SU-DHL-6 (cell line): ENCODE results near the gene VWCE.
"Not testable (repeated sequence)": the region's sequence is repeated elsewhere in the genome, so short reads cannot be mapped to it uniquely, and the experiment has no call there.

Experiments
- H2AFZ ChIP-seq: fragments of 200-600 bp; sonication (generic); 2 replicates; pipeline ENCODE4 v1.6.1; 2014; ENCODE audit warnings: low read depth, mild to moderate bottlenecking, moderate library complexity, mixed read lengths, antibody characterized with exemption, low read length; ENCODE audit not compliant: severe bottlenecking
- H3F3A ChIP-seq: fragments of 200-600 bp; shearing (Covaris generic); 2 replicates; pipeline ENCODE4 v1.6.0; 2016; ENCODE audit warnings: antibody characterized with exemption, mild to moderate bottlenecking; ENCODE audit not compliant: insufficient read depth
- H3K27ac ChIP-seq: fragments of 200-600 bp; sonication (generic); 2 replicates; pipeline ENCODE4 v1.5.1; 2016; ENCODE audit warnings: low read depth, mild to moderate bottlenecking, low read length, moderate library complexity, mixed read lengths
- H3K27me3 ChIP-seq: fragments of 200-600 bp; sonication (generic), shearing (Covaris generic); 2 replicates; pipeline ENCODE4 v1.6.0; 2014; ENCODE audit warnings: mild to moderate bottlenecking, low read length
- H3K36me3 ChIP-seq: fragments of 200-600 bp; sonication (generic); 2 replicates; pipeline ENCODE4 v1.6.1; 2014; ENCODE audit warnings: mild to moderate bottlenecking, low read length, mixed read lengths
- H3K4me2 ChIP-seq: fragments of 300-600, 200-600 bp; shearing (Covaris generic), sonication (generic); 2 replicates; pipeline ENCODE4 v1.6.0; 2014; ENCODE audit warnings: low read length, low read depth, mild to moderate bottlenecking; ENCODE audit not compliant: poor library complexity, severe bottlenecking
- H3K4me3 ChIP-seq: fragments of 200-600 bp; sonication (generic); 2 replicates; pipeline ENCODE4 v1.5.1; 2014; ENCODE audit warnings: antibody characterized with exemption, low read length, mild to moderate bottlenecking, mixed read lengths; ENCODE audit not compliant: insufficient read depth, poor library complexity, severe bottlenecking
- H3K79me2 ChIP-seq: fragments of 200-600 bp; sonication (generic); 2 replicates; pipeline ENCODE4 v1.6.1; 2014; ENCODE audit warnings: mild to moderate bottlenecking, low read length, moderate library complexity; ENCODE audit not compliant: insufficient read depth
- H3K9ac ChIP-seq: fragments of 200-600 bp; sonication (generic); 2 replicates; pipeline ENCODE4 v1.7.0; 2014; ENCODE audit warnings: mild to moderate bottlenecking, low read length
- H3K9me2 ChIP-seq: fragments of 200-600 bp; sonication (generic); replicated peaks from 2 replicates; pipeline ENCODE4 v1.6.1; 2014; ENCODE audit warnings: low read length; ENCODE audit not compliant: insufficient read depth
- H3K9me3 ChIP-seq: fragments of 200-600 bp; sonication (generic); 2 replicates; pipeline ENCODE4 v1.6.1; 2014; ENCODE audit warnings: low read length, mixed read lengths; ENCODE audit not compliant: insufficient read depth
- H4K20me1 ChIP-seq: fragments of 200-600 bp; sonication (generic); 2 replicates; pipeline ENCODE4 v1.6.1; 2014; ENCODE audit warnings: low read depth, mild to moderate bottlenecking, antibody characterized with exemption, low read length, moderate library complexity, mixed read lengths

The VWCE gene

DNA sequence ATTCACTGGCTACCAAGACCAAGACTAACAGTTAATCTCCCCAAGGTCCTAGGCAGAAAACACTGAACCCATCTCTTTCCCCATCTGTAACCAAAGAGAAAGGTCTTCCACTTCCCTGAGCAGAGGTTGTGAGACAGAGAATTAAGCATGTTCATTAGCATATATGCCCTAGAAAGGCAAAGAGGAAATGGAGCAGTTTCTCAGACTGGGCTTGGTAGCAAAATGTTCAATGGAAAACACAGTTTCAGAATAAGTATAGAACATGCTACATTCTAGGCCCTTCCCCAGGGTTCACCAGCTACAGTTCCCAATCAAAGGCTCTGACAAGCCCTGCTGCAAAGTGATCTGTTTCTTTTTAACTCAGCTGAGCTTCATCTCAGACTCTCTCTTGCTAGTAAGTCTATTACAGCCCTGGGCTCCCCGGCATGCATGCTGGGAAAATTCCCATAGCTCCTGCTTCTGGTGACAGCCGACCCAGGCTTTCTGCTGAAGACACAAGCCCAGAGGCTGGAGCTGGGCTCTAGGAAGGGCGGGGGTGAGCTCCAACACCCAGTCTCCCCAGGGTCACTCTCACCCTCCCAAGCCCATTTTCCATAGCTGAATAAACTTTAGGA lies 81.3 kb downstream of the VWCE start:
- not testable (repeated sequence) for H3K9me2 ChIP-seq, H3K27ac ChIP-seq, H3K9me3 ChIP-seq, H3K9ac ChIP-seq, H3K36me3 ChIP-seq, H2AFZ ChIP-seq, H3K27me3 ChIP-seq, H3K4me3 ChIP-seq, H3K79me2 ChIP-seq, H3K4me2 ChIP-seq, H3F3A ChIP-seq, H4K20me1 ChIP-seq

GRCh38 chr11:61212202-61212601 lies 82.9 kb downstream of the VWCE start:
- not testable (repeated sequence) for H3K9me3 ChIP-seq, H3K4me2 ChIP-seq, H3K27ac ChIP-seq, H4K20me1 ChIP-seq, H2AFZ ChIP-seq, H3K9ac ChIP-seq, H3K9me2 ChIP-seq, H3K36me3 ChIP-seq, H3F3A ChIP-seq, H3K4me3 ChIP-seq, H3K27me3 ChIP-seq, H3K79me2 ChIP-seq

GRCh38 chr11:61211327-61211952 lies 83.7 kb downstream of the VWCE start:
- H3K27me3 ChIP-seq, H3K4me2 ChIP-seq, H4K20me1 ChIP-seq, H3K27ac ChIP-seq, H3K9ac ChIP-seq, H3K79me2 ChIP-seq, H3K9me3 ChIP-seq, H3K9me2 ChIP-seq, H3F3A ChIP-seq, H3K4me3 ChIP-seq, H2AFZ ChIP-seq, H3K36me3 ChIP-seq: not testable (repeated sequence)

DNA sequence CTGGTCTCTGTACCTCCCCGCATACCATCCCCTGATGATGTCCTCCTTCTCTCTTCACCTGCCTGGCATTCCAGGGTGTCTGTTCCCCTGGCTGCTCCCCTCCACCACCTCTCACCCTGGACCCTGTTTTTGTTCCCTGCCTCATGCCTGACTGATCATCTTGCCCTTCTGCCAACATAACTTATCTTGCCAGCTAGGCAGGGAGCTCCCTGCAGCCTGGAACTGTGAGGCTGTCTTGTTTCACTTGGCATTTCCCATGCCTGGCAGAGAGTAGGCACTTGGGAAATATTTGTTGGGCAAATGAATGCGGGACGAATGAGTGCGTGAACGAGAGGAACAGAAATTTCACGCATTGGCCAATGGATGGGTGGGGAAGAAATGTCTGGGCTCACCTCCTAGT lies 84.5 kb downstream of the VWCE start:
- not testable (repeated sequence) for H3K36me3 ChIP-seq, H3K4me2 ChIP-seq, H4K20me1 ChIP-seq, H3K9me3 ChIP-seq, H3K27ac ChIP-seq, H3F3A ChIP-seq, H3K4me3 ChIP-seq, H3K79me2 ChIP-seq, H2AFZ ChIP-seq, H3K9me2 ChIP-seq, H3K27me3 ChIP-seq, H3K9ac ChIP-seq
